ENCODE data around the gene TMX3. TPM values are rescaled to one million over a fixed set of nuclear protein-coding genes. Genes with fewer than 3 reads are reported as not detected.

TMX3 gene
- total and polyA plus RNA-seq, 7 donors: 8.5 to 25.3 (median 18.5) TPM

DNA sequence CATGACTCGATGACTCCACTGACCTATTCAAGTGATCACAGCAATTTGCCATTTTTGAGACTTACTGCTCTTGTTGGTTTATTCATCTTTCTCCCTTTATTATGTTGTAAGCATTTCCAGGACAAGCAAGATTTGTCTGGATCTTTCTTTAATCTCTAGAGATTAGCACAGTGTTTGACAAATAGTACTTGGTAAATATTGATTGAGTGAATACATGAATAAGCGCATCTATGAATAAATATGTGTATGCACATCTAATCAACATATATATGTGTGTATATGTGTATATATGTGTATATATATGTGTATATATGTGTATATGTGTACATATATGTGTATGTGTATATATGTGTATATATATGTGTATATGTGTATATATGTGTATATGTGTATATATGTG is 7.3 kb downstream of the TMX3 start:
- no peak overlapping the region for H3K27ac ChIP-seq
- 95 to 96% (median 96%) methylated on average over 2 of the region's 2 CpGs for WGBS, 3 donors
- H3K27me3 ChIP-seq (ENCODE audit: insufficient read depth in 3 of 3, low read length in 2 of 3): no peaks in the 10 kb centered on the region
- intact Hi-C loops (cut with DNase I): no loop called here
- H3K4me3 ChIP-seq: no peak overlapping the region
- H3K4me1 ChIP-seq: no peaks in the 10 kb centered on the region
- TF ChIP-seq, protein P1, sequence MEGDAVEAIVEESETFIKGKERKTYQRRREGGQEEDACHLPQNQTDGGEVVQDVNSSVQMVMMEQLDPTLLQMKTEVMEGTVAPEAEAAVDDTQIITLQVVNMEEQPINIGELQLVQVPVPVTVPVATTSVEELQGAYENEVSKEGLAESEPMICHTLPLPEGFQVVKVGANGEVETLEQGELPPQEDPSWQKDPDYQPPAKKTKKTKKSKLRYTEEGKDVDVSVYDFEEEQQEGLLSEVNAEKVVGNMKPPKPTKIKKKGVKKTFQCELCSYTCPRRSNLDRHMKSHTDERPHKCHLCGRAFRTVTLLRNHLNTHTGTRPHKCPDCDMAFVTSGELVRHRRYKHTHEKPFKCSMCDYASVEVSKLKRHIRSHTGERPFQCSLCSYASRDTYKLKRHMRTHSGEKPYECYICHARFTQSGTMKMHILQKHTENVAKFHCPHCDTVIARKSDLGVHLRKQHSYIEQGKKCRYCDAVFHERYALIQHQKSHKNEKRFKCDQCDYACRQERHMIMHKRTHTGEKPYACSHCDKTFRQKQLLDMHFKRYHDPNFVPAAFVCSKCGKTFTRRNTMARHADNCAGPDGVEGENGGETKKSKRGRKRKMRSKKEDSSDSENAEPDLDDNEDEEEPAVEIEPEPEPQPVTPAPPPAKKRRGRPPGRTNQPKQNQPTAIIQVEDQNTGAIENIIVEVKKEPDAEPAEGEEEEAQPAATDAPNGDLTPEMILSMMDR (IDR thresholded peaks at IDR 0.05): no peak
- peaks cover 6 to 66% of the 10 kb centered on the region in 2 donors for H3K36me3 ChIP-seq (ENCODE audit: insufficient read depth in 1 of 2, low read depth in 1 of 2)
- ATAC-seq (no peak), DNase-seq (no peak)
- no peaks in the 10 kb centered on the region for H3K9me3 ChIP-seq

DNA sequence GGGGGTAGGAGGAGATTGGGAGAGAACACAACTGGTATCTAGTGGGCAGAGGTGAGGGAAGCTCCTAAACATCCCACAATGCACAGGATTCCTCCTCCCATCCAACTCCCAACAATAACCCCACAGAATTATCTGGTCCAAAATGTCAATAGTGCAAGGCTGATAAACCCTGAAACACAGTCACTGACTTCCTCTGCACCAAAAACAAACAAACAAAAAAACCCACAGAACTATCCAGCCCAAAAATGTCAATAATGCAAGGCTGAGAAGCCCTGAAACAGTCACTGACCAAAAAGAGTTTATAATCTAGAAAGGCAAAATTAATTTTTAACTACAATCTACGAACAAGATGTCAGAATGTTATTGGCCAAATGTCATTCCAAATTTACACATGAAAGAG is 9.8 kb downstream of the TMX3 start:
- ATAC-seq: no peak
- intact Hi-C loops (cut with DNase I): no loop called here
- WGBS, 3 donors: 93 to 98% (median 97%) methylated on average over 1 of the region's 1 CpG
- Histone ChIP-seq H3K4me3 (no peak overlapping the region), H3K27ac (no peak overlapping the region), H3K27me3 (ENCODE audit: insufficient read depth in 3 of 3, low read length in 2 of 3) (no peaks in the 10 kb centered on the region), H3K4me1 (no peaks in the 10 kb centered on the region), H3K9me3 (no peaks in the 10 kb centered on the region), H3K36me3 (ENCODE audit: insufficient read depth in 1 of 2, low read depth in 1 of 2) (peaks cover 0 to 46% of the 10 kb centered on the region in 2 donors)
- DNase-seq: no peak
- TF ChIP-seq, protein P1 (IDR thresholded peaks at IDR 0.05): no peak

DNA sequence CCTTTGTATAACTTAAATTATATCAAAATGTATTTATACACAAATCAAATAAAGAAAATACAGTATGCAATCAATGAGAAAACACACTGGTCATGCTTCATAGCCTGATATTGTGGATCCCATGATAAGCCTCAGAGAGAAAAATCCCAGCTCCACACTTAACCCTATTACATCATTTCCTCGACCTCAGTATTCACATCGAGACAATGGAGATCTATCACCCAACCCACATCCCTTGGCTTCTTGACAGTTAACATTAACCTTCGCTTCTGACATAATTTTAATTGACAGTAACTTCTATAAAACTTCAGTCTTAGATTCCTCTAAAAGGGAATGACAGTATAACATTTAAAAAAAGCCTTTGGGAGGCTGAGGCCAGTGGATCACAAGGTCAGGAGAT is 11.6 kb downstream of the TMX3 start:
- 79 to 82% (median 80%) methylated on average over 3 of the region's 3 CpGs for WGBS, 3 donors

DNA sequence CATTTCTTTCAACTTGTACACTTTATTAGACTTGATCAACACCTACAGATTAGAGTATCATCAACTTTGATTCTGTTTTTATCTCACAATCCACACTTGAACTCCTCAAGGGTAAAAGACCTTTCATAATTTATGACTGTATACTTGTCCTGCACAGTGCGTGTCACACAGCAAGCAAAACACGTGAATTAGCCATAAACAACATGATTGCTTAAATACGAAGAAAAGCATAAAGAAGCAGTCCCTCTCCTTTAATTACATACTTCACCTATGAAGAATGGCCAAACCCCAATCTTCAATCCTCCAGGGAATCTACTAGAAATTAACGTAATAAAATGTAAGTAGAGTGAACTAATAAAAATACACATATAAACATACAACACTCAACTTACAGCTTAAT is 13.6 kb downstream of the TMX3 start:
- TF ChIP-seq, protein P1 (IDR thresholded peaks at IDR 0.05): no peak
- Histone ChIP-seq H3K27me3 (ENCODE audit: insufficient read depth in 3 of 3, low read length in 2 of 3) (no peaks in the 10 kb centered on the region), H3K9me3 (no peaks in the 10 kb centered on the region), H3K36me3 (ENCODE audit: insufficient read depth in 1 of 2, low read depth in 1 of 2) (peaks cover 0 to 30% of the 10 kb centered on the region in 2 donors), H3K4me1 (no peaks in the 10 kb centered on the region), H3K27ac (no peak overlapping the region), H3K4me3 (no peak overlapping the region)
- WGBS, 3 donors: 87 to 89% (median 88%) methylated on average over 4 of the region's 4 CpGs
- intact Hi-C loops (cut with DNase I): no loop called here
- DNase-seq: no peak
- ATAC-seq: no peak

More for the DNA sequence above, 11.6 kb downstream of the TMX3 start:
- H3K4me1 ChIP-seq: no peaks in the 10 kb centered on the region
- peaks cover 0 to 28% of the 10 kb centered on the region in 2 donors for H3K36me3 ChIP-seq (ENCODE audit: insufficient read depth in 1 of 2, low read depth in 1 of 2)
- intact Hi-C loops (cut with DNase I): no loop called here
- H3K27me3 ChIP-seq (ENCODE audit: insufficient read depth in 3 of 3, low read length in 2 of 3): no peaks in the 10 kb centered on the region
- no peak for DNase-seq
- no peak for ATAC-seq
- no peak overlapping the region for H3K4me3 ChIP-seq
- TF ChIP-seq, protein P1 (IDR thresholded peaks at IDR 0.05): no peak
- H3K27ac ChIP-seq: no peak overlapping the region
- no peaks in the 10 kb centered on the region for H3K9me3 ChIP-seq

DNA sequence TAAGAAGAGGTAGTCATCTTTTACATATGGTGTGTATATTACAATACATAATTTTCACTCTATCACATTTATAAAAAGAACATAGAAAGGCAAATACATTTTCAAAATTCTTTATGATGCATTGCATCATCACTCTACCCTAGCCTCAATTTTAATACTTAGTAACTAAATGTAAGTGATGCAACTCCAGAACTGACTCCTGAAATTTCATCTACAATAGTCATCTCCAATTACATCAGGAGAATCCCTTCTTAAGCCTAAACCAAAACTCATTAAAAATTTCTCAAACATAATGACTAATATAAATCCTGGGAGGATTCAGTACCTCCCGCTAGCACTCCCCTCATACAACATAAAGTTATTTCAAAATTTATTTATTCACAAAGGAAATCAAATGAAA is 15.9 kb downstream of the TMX3 start:
- Histone ChIP-seq H3K4me3 (no peak overlapping the region), H3K4me1 (no peaks in the 10 kb centered on the region), H3K9me3 (no peaks in the 10 kb centered on the region), H3K36me3 (ENCODE audit: insufficient read depth in 1 of 2, low read depth in 1 of 2) (peaks cover 4 to 44% of the 10 kb centered on the region in 2 donors), H3K27me3 (ENCODE audit: insufficient read depth in 3 of 3, low read length in 2 of 3) (no peaks in the 10 kb centered on the region), H3K27ac (no peak overlapping the region)
- ATAC-seq (no peak), DNase-seq (no peak)
- TF ChIP-seq, protein P1 (IDR thresholded peaks at IDR 0.05): no peak
- WGBS, 3 donors: 95 to 100% (median 100%) methylated on average over 1 of the region's 1 CpG
- intact Hi-C loops (cut with DNase I): no loop called here

Data from psoas muscle (tissue), 8 donors.